ENCODE measurements around the gene VSTM1. TPM values are rescaled to one million over a fixed set of nuclear protein-coding genes. Genes with fewer than 3 reads are reported as not detected.

The VSTM1 gene
- total RNA-seq, 1 donor from 2014 or later: not detected

GRCh38 chr19:54001496-54001895, 62.2 kb downstream of the VSTM1 start:
- Histone ChIP-seq H3K9ac (no peak overlapping the region), H3K79me2 (ENCODE audit: low read depth) (no peaks in the 10 kb centered on the region), H3K36me3 (no peaks in the 10 kb centered on the region), H3K4me1 (peaks cover 10% of the 10 kb centered on the region), H3K4me3 (no peak overlapping the region), H2AFZ (replicated peaks) (no peak overlapping the region), H3F3A (ENCODE audit: low read depth) (peaks cover 7% of the 10 kb centered on the region), H3K9me3 (ENCODE audit: low read depth) (no peaks in the 10 kb centered on the region), H4K20me1 (ENCODE audit: low read depth) (no peaks in the 10 kb centered on the region), H3K27ac (no peak overlapping the region), H3K27me3 (peaks cover 65% of the 10 kb centered on the region), H3K4me2 (no peak overlapping the region)
- H3K27ac Mint-ChIP-seq: no peak overlapping the region
- no peak for TF ChIP-seq EZH2 (IDR thresholded peaks at IDR 0.05)
- TF ChIP-seq EZH2phosphoT487 (IDR thresholded peaks at IDR 0.05): no peak
- H3K27me3 Mint-ChIP-seq (ENCODE audit: insufficient read depth, low read depth): peaks cover 8% of the 10 kb centered on the region
- no peak for DNase-seq (ENCODE audit: low spot score)
- no peaks in the 10 kb centered on the region for H3K36me3 Mint-ChIP-seq
- H3K4me1 Mint-ChIP-seq: peaks cover 30% of the 10 kb centered on the region
- no peaks in the 10 kb centered on the region for H3K9me3 Mint-ChIP-seq
- no peak overlapping the region for H3K4me3 Mint-ChIP-seq

- no peak overlapping the region for H3K9ac ChIP-seq
- H3K36me3 Mint-ChIP-seq: no peaks in the 10 kb centered on the region
- H3K4me2 ChIP-seq: no peak overlapping the region
- no peaks in the 10 kb centered on the region for H3K9me3 Mint-ChIP-seq
- H3K27ac Mint-ChIP-seq: no peak overlapping the region
- H3K27me3 Mint-ChIP-seq (ENCODE audit: insufficient read depth, low read depth): peaks cover 8% of the 10 kb centered on the region
- peaks cover 30% of the 10 kb centered on the region for H3K4me1 Mint-ChIP-seq
- H3K79me2 ChIP-seq (ENCODE audit: low read depth): no peaks in the 10 kb centered on the region
- no peak overlapping the region for H3K27ac ChIP-seq
- no peaks in the 10 kb centered on the region for H4K20me1 ChIP-seq (ENCODE audit: low read depth)
- H2AFZ ChIP-seq (replicated peaks): no peak overlapping the region
- H3F3A ChIP-seq (ENCODE audit: low read depth): peaks cover 7% of the 10 kb centered on the region
- TF ChIP-seq EZH2phosphoT487 (IDR thresholded peaks at IDR 0.05): no peak
- TF ChIP-seq CTCF (IDR thresholded peaks at IDR 0.05): no peak
- no peak for TF ChIP-seq EZH2 (IDR thresholded peaks at IDR 0.05)
- H3K4me3 Mint-ChIP-seq: no peak overlapping the region
- H3K9me3 ChIP-seq (ENCODE audit: low read depth): no peaks in the 10 kb centered on the region
- H3K36me3 ChIP-seq: no peaks in the 10 kb centered on the region
- peaks cover 10% of the 10 kb centered on the region for H3K4me1 ChIP-seq
- H3K27me3 ChIP-seq: peaks cover 83% of the 10 kb centered on the region
- no peak for DNase-seq (ENCODE audit: low spot score)
- H3K4me3 ChIP-seq: no peak overlapping the region
These were observed 64.0 kb downstream of the VSTM1 start for GRCh38 chr19:53999694-54000093.

GRCh38 chr19:53998223-53998622, 65.5 kb downstream of the VSTM1 start:
- Histone ChIP-seq H3K27ac (no peak overlapping the region), H3K4me1 (peaks cover 10% of the 10 kb centered on the region), H3K9ac (no peak overlapping the region), H4K20me1 (ENCODE audit: low read depth) (no peaks in the 10 kb centered on the region), H3K27me3 (peaks cover 95% of the 10 kb centered on the region), H3K4me3 (no peak overlapping the region), H3K4me2 (no peak overlapping the region), H3K36me3 (no peaks in the 10 kb centered on the region), H3F3A (ENCODE audit: low read depth) (peaks cover 7% of the 10 kb centered on the region), H2AFZ (replicated peaks) (no peak overlapping the region), H3K9me3 (ENCODE audit: low read depth) (no peaks in the 10 kb centered on the region), H3K79me2 (ENCODE audit: low read depth) (no peaks in the 10 kb centered on the region)
- H3K4me1 Mint-ChIP-seq: peaks cover 39% of the 10 kb centered on the region
- H3K4me3 Mint-ChIP-seq: no peak overlapping the region
- DNase-seq (ENCODE audit: low spot score): no peak
- no peaks in the 10 kb centered on the region for H3K36me3 Mint-ChIP-seq
- no peaks in the 10 kb centered on the region for H3K9me3 Mint-ChIP-seq
- H3K27ac Mint-ChIP-seq: no peak overlapping the region
- peaks cover 8% of the 10 kb centered on the region for H3K27me3 Mint-ChIP-seq (ENCODE audit: insufficient read depth, low read depth)
- no peak for TF ChIP-seq EZH2phosphoT487 (IDR thresholded peaks at IDR 0.05)
- no peak for TF ChIP-seq EZH2 (IDR thresholded peaks at IDR 0.05)
- no peak for TF ChIP-seq CTCF (IDR thresholded peaks at IDR 0.05)

- peaks cover 31% of the 10 kb centered on the region for H3K4me1 Mint-ChIP-seq
- Histone ChIP-seq H2AFZ (replicated peaks) (no peak overlapping the region), H3K27me3 (peaks cover 89% of the 10 kb centered on the region), H3K36me3 (no peaks in the 10 kb centered on the region), H3F3A (ENCODE audit: low read depth) (peaks cover 7% of the 10 kb centered on the region), H3K79me2 (ENCODE audit: low read depth) (no peaks in the 10 kb centered on the region), H3K4me1 (peaks cover 14% of the 10 kb centered on the region), H3K9me3 (ENCODE audit: low read depth) (no peaks in the 10 kb centered on the region), H4K20me1 (ENCODE audit: low read depth) (no peaks in the 10 kb centered on the region), H3K27ac (no peak overlapping the region), H3K9ac (no peak overlapping the region), H3K4me2 (no peak overlapping the region), H3K4me3 (no peak overlapping the region)
- H3K4me3 Mint-ChIP-seq: no peak overlapping the region
- no peaks in the 10 kb centered on the region for H3K9me3 Mint-ChIP-seq
- H3K27ac Mint-ChIP-seq: no peak overlapping the region
- no peaks in the 10 kb centered on the region for H3K36me3 Mint-ChIP-seq
- H3K27me3 Mint-ChIP-seq (ENCODE audit: insufficient read depth, low read depth): peaks cover 10% of the 10 kb centered on the region
- DNase-seq (ENCODE audit: low spot score): no peak
- TF ChIP-seq CTCF (IDR thresholded peaks at IDR 0.05): no peak
- TF ChIP-seq EZH2 (IDR thresholded peaks at IDR 0.05): no peak
- TF ChIP-seq EZH2phosphoT487 (IDR thresholded peaks at IDR 0.05): no peak
These were observed 68.9 kb downstream of the VSTM1 start for GRCh38 chr19:53994811-53995210.
